Neural cell (in vitro differentiated cells): ENCODE measurements around the gene FCHO2. TPM values are rescaled to one million over a fixed set of nuclear protein-coding genes. Genes with fewer than 3 reads are reported as not detected.

ENCODE experiments used
- H2AFZ ChIP-seq: fragments of 200-600, 300-800 bp; sonication (generic), shearing (Covaris generic); 2 replicates; pipeline ENCODE4 v1.6.0; 2014; ENCODE audit warnings: low read depth, mild to moderate bottlenecking, antibody characterized with exemption, low read length, moderate library complexity
- H3F3A ChIP-seq: fragments of 200-600 bp; shearing (Covaris generic); 2 replicates; pipeline ENCODE4 v1.6.1; 2016; ENCODE audit warnings: mild to moderate bottlenecking, moderate library complexity, mixed read lengths, antibody characterized with exemption, low read length; ENCODE audit not compliant: insufficient read depth, poor library complexity, severe bottlenecking
- H3K27ac ChIP-seq: fragments of 200-600, 300-800 bp; sonication (generic), shearing (Covaris generic); 2 replicates; pipeline ENCODE4 v1.5.1; 2014; ENCODE audit warnings: mild to moderate bottlenecking, low read length, moderate library complexity
- H3K27me3 ChIP-seq: fragments of 300-800, 200-600 bp; sonication (generic), shearing (Covaris generic); 2 replicates; pipeline ENCODE4 v1.6.0; 2014; ENCODE audit warnings: mild to moderate bottlenecking, low read depth, low read length, moderate library complexity; ENCODE audit not compliant: insufficient read depth
- H3K36me3 ChIP-seq: fragments of 300-800, 200-600 bp; sonication (generic), shearing (Covaris generic); 2 replicates; pipeline ENCODE4 v1.5.1; 2014; ENCODE audit warnings: mild to moderate bottlenecking, antibody characterized with exemption, low read length, moderate library complexity; ENCODE audit not compliant: insufficient read depth
- H3K4me2 ChIP-seq: fragments of 300-800, 200-600 bp; sonication (generic), shearing (Covaris generic); 2 replicates; pipeline ENCODE4 v1.6.0; 2014; ENCODE audit warnings: mild to moderate bottlenecking, low read length
- H3K4me3 ChIP-seq: fragments of 300-800, 200-600 bp; sonication (generic), shearing (Covaris generic); 2 replicates; pipeline ENCODE4 v1.5.1; 2014; ENCODE audit warnings: mild to moderate bottlenecking, low read length, moderate library complexity
- H3K79me2 ChIP-seq: fragments of 200-600 bp; shearing (Covaris generic); replicated peaks from 2 replicates; pipeline ENCODE4 v1.6.0; 2014; ENCODE audit warnings: mild to moderate bottlenecking, low read length, moderate library complexity; ENCODE audit not compliant: insufficient read depth
- H3K9ac ChIP-seq: fragments of 300-800, 200-600 bp; sonication (generic), shearing (Covaris generic); 2 replicates; pipeline ENCODE4 v1.6.1; 2016; ENCODE audit warnings: mild to moderate bottlenecking, low read length, mixed read lengths
- H3K9me2 ChIP-seq: fragments of 200-600 bp; shearing (Covaris generic); 2 replicates; pipeline ENCODE4 v1.6.1; 2016; ENCODE audit warnings: mild to moderate bottlenecking, low read length, mixed read lengths; ENCODE audit not compliant: insufficient read depth
- H3K9me3 ChIP-seq: fragments of 200-600, 300-800 bp; sonication (generic), shearing (Covaris generic); 2 replicates; pipeline ENCODE4 v1.6.1; 2016; ENCODE audit warnings: mild to moderate bottlenecking, mixed run types, low read length, moderate library complexity, mixed read lengths
- H4K20me1 ChIP-seq: fragments of 200-600 bp; shearing (Covaris generic); 2 replicates; pipeline ENCODE4 v1.6.1; 2016; ENCODE audit warnings: mild to moderate bottlenecking, mixed run types; ENCODE audit not compliant: insufficient read depth
- EP300 ChIP-seq: fragments of 450-650 bp; conservative IDR thresholded peaks from 2 replicates; pipeline ENCODE4 v1.6.1; 2014; ENCODE audit warnings: antibody characterized with exemption, mild to moderate bottlenecking, moderate library complexity; ENCODE audit not compliant: poor library complexity, severe bottlenecking
- EZH2 ChIP-seq: fragments of 200-600, 300-800 bp; shearing (Covaris generic), sonication (generic); IDR thresholded peaks from 2 replicates; pipeline ENCODE4 v1.6.1; 2014; ENCODE audit warnings: antibody characterized with exemption, low read length, borderline replicate concordance, mild to moderate bottlenecking; ENCODE audit not compliant: insufficient read depth, poor library complexity, severe bottlenecking
- MXI1 ChIP-seq: fragments of 450-650 bp; conservative IDR thresholded peaks from 2 replicates; pipeline ENCODE4 v1.6.1; 2014; ENCODE audit warnings: antibody characterized with exemption, mild to moderate bottlenecking; ENCODE audit not compliant: poor library complexity, severe bottlenecking
- POLR2AphosphoS5 ChIP-seq: IDR thresholded peaks from 2 replicates; pipeline ENCODE4 v1.6.1; 2012
- RAD21 ChIP-seq: fragments of 450-650 bp; conservative IDR thresholded peaks from 2 replicates; pipeline ENCODE4 v1.6.1; 2014; ENCODE audit warnings: antibody characterized with exemption, mild to moderate bottlenecking, moderate library complexity
- SMC3 ChIP-seq: fragments of 450-650 bp; conservative IDR thresholded peaks from 2 replicates; pipeline ENCODE4 v1.6.1; 2014; ENCODE audit warnings: antibody characterized with exemption, mild to moderate bottlenecking, moderate library complexity; ENCODE audit not compliant: poor library complexity
- TAF1 ChIP-seq: IDR thresholded peaks from 2 replicates; pipeline ENCODE4 v1.6.1; 2012; ENCODE audit warnings: low read depth
- polyA plus RNA-seq: library from polyadenylated mRNA; depleted of rRNA; stranded (reverse); fragments of >200 nt; gene quantifications from 2 replicates; pipeline ENCODE4 v1.2.3, GENCODE V29; 2014
- TF ChIP-seq, protein P1 (sequence below): fragments of 450-650 bp; IDR thresholded peaks from 2 replicates; pipeline ENCODE4 v1.5.1; 2014; ENCODE audit warnings: antibody characterized with exemption, mild to moderate bottlenecking, moderate library complexity; ENCODE audit not compliant: poor library complexity, severe bottlenecking
- TF ChIP-seq, protein P2 (sequence below): IDR thresholded peaks from 2 replicates; pipeline ENCODE4 v1.6.1; 2012; ENCODE audit warnings: borderline replicate concordance

Gene FCHO2
- polyA plus RNA-seq, 1 donor from 2014 or later, result 24.3 TPM

DNA sequence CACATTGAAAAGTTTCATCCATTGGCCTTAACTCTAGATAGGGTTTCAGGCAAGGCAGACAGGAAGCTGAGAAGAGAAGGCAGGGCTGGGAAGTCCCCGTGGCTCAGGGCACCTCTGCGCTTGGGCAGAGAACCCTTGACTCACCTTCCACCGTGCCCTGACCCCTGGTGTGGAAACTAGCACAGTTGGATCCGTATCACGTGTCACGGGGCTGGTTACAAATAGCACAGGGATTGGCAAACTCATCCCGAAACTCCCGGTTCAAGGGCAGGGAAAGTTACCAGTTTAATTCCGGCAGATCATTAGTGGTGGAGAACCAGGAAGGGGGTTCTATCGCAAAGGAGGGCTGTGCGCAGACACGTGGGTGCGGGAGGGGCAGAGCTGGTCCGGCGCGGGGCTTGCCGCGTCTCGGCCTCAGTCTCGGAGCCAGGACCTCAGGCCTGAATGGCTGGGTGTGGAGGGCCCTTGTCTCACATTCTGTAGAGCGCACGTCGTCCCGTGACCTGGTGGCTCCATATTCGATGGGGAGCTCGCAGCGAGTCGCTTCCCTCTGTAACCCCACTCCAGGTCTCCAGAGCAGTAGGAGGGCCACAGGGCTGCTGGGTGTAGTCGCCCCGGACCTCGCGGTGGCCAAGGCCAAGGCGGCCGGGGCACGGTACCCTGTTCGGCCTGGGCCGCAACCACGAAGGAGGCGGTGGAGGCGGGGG lies 163.8 kb downstream of the FCHO2 start:
- Histone ChIP-seq H3K9ac (no peak overlapping the region), H3K36me3 (no peaks in the 10 kb centered on the region)

DNA sequence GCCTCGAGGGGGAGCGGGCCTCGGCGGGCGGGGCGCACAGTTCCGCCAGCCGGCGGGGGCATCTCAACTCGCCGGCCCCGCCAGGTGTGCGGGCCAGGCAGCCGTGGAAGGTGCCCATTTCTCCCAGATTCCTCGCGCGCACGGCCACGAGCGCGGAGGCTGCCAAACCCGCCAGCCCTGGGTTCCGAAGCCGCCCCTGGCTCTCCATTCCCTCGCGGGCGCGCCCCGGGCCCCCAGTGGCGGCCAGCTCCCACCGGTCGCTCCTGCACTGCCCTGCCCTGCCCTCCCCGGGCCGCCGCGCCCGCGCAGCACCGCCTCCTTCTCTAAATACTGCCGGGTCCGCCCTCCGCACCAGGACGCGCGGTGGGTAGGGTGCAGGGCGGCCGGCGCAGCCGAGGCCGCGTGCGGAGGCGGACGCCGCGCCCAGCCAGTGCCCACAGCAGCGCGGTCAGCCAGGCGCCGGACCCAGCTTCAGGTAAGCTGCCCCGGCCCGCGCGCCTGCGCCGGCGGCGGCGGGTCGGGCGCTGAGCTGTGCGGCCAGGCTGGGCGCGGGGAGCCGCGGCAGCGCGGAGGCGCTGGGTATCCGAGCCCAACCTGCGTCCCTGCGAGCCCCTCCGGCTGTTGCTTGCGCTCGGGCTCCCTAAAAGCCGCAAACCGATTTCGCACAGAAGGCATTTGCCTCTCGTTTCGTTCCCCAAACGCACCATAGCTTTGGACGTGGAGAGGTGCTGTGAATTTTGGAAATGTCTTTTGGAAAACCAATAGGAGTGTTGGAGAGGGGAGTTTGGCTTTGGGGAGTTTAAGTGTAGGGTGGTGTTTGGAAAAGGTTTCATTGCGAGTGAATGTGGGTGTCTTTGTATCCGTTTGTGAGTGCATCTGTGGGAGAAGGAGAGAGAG lies 164.6 kb downstream of the FCHO2 start, which contains the start of gene TMEM171:
Gene TMEM171, plus strand, starts transcription at position 354 of the 897 bp plus-strand sequence. CDS start 2,799 bp downstream, outside the sequence.
- H3K4me2 ChIP-seq, result peak within 1 kb of the TSS; percentile 69
- H4K20me1 ChIP-seq, result no peaks in the 10 kb centered on the region
- no peaks in the 10 kb centered on the region for H3F3A ChIP-seq
- no peak within 1 kb of the TSS for H3K27ac ChIP-seq
- peak within 1 kb of the TSS; percentile 39 for H3K9ac ChIP-seq
- H3K36me3 ChIP-seq, result no peaks in the 10 kb centered on the region
- H3K27me3 ChIP-seq, result peaks cover 57% of the 10 kb centered on the region
- H3K79me2 ChIP-seq, result no peaks in the 10 kb centered on the region
- no peaks in the 10 kb centered on the region for H3K9me3 ChIP-seq
- no peaks in the 10 kb centered on the region for H3K9me2 ChIP-seq
- H2AFZ ChIP-seq, result no peak within 1 kb of the TSS
- TF ChIP-seq, protein P1, sequence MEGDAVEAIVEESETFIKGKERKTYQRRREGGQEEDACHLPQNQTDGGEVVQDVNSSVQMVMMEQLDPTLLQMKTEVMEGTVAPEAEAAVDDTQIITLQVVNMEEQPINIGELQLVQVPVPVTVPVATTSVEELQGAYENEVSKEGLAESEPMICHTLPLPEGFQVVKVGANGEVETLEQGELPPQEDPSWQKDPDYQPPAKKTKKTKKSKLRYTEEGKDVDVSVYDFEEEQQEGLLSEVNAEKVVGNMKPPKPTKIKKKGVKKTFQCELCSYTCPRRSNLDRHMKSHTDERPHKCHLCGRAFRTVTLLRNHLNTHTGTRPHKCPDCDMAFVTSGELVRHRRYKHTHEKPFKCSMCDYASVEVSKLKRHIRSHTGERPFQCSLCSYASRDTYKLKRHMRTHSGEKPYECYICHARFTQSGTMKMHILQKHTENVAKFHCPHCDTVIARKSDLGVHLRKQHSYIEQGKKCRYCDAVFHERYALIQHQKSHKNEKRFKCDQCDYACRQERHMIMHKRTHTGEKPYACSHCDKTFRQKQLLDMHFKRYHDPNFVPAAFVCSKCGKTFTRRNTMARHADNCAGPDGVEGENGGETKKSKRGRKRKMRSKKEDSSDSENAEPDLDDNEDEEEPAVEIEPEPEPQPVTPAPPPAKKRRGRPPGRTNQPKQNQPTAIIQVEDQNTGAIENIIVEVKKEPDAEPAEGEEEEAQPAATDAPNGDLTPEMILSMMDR, result no peak
- TF ChIP-seq MXI1, result peak; percentile 18
- no peak for TF ChIP-seq RAD21
- TF ChIP-seq EP300, result no peak
- no peak for TF ChIP-seq EZH2
- peak within 1 kb of the TSS; percentile 66 for H3K4me3 ChIP-seq

More for the DNA sequence above, 163.8 kb downstream of the FCHO2 start:
- H3K9me3 ChIP-seq, result no peaks in the 10 kb centered on the region
- H3K4me3 ChIP-seq, result peak overlapping the region; percentile 66
- no peak overlapping the region for H2AFZ ChIP-seq
- H3K27ac ChIP-seq, result no peak overlapping the region
- TF ChIP-seq EZH2 (no peak), TAF1 (no peak), SMC3 (no peak), RAD21 (no peak), EP300 (no peak), POLR2AphosphoS5 (no peak), MXI1 (no peak)
- TF ChIP-seq, protein P2, sequence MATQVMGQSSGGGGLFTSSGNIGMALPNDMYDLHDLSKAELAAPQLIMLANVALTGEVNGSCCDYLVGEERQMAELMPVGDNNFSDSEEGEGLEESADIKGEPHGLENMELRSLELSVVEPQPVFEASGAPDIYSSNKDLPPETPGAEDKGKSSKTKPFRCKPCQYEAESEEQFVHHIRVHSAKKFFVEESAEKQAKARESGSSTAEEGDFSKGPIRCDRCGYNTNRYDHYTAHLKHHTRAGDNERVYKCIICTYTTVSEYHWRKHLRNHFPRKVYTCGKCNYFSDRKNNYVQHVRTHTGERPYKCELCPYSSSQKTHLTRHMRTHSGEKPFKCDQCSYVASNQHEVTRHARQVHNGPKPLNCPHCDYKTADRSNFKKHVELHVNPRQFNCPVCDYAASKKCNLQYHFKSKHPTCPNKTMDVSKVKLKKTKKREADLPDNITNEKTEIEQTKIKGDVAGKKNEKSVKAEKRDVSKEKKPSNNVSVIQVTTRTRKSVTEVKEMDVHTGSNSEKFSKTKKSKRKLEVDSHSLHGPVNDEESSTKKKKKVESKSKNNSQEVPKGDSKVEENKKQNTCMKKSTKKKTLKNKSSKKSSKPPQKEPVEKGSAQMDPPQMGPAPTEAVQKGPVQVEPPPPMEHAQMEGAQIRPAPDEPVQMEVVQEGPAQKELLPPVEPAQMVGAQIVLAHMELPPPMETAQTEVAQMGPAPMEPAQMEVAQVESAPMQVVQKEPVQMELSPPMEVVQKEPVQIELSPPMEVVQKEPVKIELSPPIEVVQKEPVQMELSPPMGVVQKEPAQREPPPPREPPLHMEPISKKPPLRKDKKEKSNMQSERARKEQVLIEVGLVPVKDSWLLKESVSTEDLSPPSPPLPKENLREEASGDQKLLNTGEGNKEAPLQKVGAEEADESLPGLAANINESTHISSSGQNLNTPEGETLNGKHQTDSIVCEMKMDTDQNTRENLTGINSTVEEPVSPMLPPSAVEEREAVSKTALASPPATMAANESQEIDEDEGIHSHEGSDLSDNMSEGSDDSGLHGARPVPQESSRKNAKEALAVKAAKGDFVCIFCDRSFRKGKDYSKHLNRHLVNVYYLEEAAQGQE, result no peak
- TF ChIP-seq, protein P1, result no peak
- no peaks in the 10 kb centered on the region for H4K20me1 ChIP-seq
- H3K79me2 ChIP-seq, result no peaks in the 10 kb centered on the region
- H3K9me2 ChIP-seq, result no peaks in the 10 kb centered on the region
- H3K4me2 ChIP-seq, result no peak overlapping the region
- no peaks in the 10 kb centered on the region for H3F3A ChIP-seq
- peaks cover 57% of the 10 kb centered on the region for H3K27me3 ChIP-seq
